Measurements from ENCODE around the gene TNMD. TPM values are rescaled to one million over a fixed set of nuclear protein-coding genes. Genes with fewer than 3 reads are reported as not detected.
"Not testable (repeated sequence)": the region's sequence is repeated elsewhere in the genome, so short reads cannot be mapped to it uniquely, and the experiment has no call there.

Gene TNMD
- total RNA-seq (2012; rRNA removed) = not detected in 2 replicates
- polyA plus RNA-seq (2012; rRNA removed) = not detected in 2 replicates
- not detected in 2 replicates for polyA plus RNA-seq (2012; cell fraction: cytosol; rRNA removed)
- not detected in 2 replicates for polyA plus RNA-seq (2012; cell fraction: nucleus; rRNA removed; ENCODE audit: low replicate concordance)
- Bru-seq, nascent RNA = not detected
- not detected for BruChase-seq, experiment 1, labeled RNA remaining after a 6-hour chase
- BruChase-seq, experiment 2, labeled RNA remaining after a 2-hour chase = not detected
- long read RNA-seq = 0 reads

DNA sequence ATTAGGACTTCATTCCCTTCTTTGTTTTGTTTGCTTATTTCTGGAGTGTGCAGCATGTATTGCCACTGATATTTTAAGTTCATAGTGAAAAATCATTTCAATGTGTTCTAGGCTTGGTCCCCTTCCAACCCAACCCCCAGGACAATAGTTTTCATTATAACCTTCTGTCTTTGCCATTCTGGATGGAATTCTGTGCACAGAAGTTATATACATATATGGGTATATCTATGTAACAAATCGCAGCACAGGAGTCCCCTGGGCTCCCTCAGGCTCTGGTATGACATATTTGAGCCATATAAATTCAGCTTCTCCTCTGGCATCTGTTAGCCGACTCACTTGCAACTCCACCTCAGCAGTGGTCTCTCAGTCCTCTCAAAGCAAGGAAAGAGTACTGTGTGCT lies at the start of gene TNMD:
Gene TNMD (plus strand): TSS at position 326 of the 400 bp plus-strand sequence. CDS start 83 bp downstream, outside the sequence.
- CTCF ChIA-PET = no interaction called here
- intact Hi-C loops (cut with micrococcal nuclease) (no loop called here), dilution Hi-C loops (cut with HindIII; ENCODE audit: low sequenced_read_pairs, unreplicated experiment) (no loop called here), in situ Hi-C loops (cut with MboI; ENCODE audit: low sequenced_read_pairs) (no loop called here)
- Histone ChIP-seq H3K79me1 (ENCODE audit: low read depth in 1 of 2, low read length in 2 of 2) (no peaks in the 10 kb centered on the region), H3K56ac (ENCODE audit: extremely low read depth, insufficient read depth, low read length) (no peak within 1 kb of the TSS), H3K9me3 (ENCODE audit: control insufficient read depth, insufficient read depth, low read length) (no peaks in the 10 kb centered on the region), H3K27me3 (ENCODE audit: control insufficient read depth, insufficient read depth, low read length) (peaks cover 7% of the 10 kb centered on the region), H2AK9ac (replicated peaks; ENCODE audit: low read depth, low read length, poor library complexity) (no peak within 1 kb of the TSS), H3K4ac (ENCODE audit: low read depth, low read length) (no peak within 1 kb of the TSS), H2BK15ac (ENCODE audit: low read depth, low read length) (no peak within 1 kb of the TSS), H2BK20ac (ENCODE audit: low read depth, low read length) (no peak within 1 kb of the TSS), H2BK5ac (ENCODE audit: low read depth, low read length, poor library complexity, severe bottlenecking) (no peak within 1 kb of the TSS), H3K23ac (ENCODE audit: low read depth, low read length) (no peak within 1 kb of the TSS), H3K9me1 (ENCODE audit: insufficient read depth, low read length) (no peaks in the 10 kb centered on the region), H3K4me1 (ENCODE audit: control insufficient read depth, insufficient read depth, low read length) (no peaks in the 10 kb centered on the region), H4K8ac (ENCODE audit: low read depth in 2 of 2, low read length in 2 of 2) (no peak within 1 kb of the TSS), H3K9ac (ENCODE audit: low read depth, low read length) (no peak within 1 kb of the TSS), H3K27ac (ENCODE audit: insufficient read depth, low read length) (no peak within 1 kb of the TSS), H2AK5ac (ENCODE audit: low read depth, low read length) (no peak within 1 kb of the TSS), H2AFZ (replicated peaks; ENCODE audit: low read length, poor library complexity) (no peak within 1 kb of the TSS), H4K5ac (ENCODE audit: low read depth, low read length) (no peak within 1 kb of the TSS), H4K91ac (ENCODE audit: insufficient read depth, low read depth, low read length) (no peak within 1 kb of the TSS), H3K36me3 (ENCODE audit: control insufficient read depth, insufficient read depth, low read length) (no peaks in the 10 kb centered on the region), H3K4me3 (ENCODE audit: insufficient read depth, low read depth, low read length) (no peak within 1 kb of the TSS), H3K14ac (replicated peaks; ENCODE audit: low read depth, low read length) (no peak within 1 kb of the TSS), H3K4me2 (ENCODE audit: low read depth, low read length) (no peak within 1 kb of the TSS), H4K20me1 (ENCODE audit: insufficient read depth, low read length) (no peaks in the 10 kb centered on the region), H3K18ac (ENCODE audit: low read depth, low read length) (no peak within 1 kb of the TSS), H2BK120ac (ENCODE audit: low read depth, low read length) (no peak within 1 kb of the TSS)
- 0% methylated on average over 1 of the region's 2 CpGs; no CpG with 5 or more reads in 1 of the 2 experiments for WGBS, 2 experiments (ENCODE audit: extremely low coverage in 2 of 2, insufficient read length in 1 of 2)
- POLR2A ChIA-PET (ENCODE audit: unreplicated experiment) = no interaction called here
- no TSS peak for BruUV-seq (replicated peaks)
- no peak for TF ChIP-seq NFE2L2 (IDR thresholded peaks at IDR 0.05; ENCODE audit: low read depth, low read length)
- no peak for TF ChIP-seq USF2 (IDR thresholded peaks at IDR 0.05; ENCODE audit: low read depth, low read length)
- no peak for TF ChIP-seq RAD21 (IDR thresholded peaks at IDR 0.05; ENCODE audit: low read length)
- no peak for TF ChIP-seq CHD1 (IDR thresholded peaks at IDR 0.05; ENCODE audit: low read depth, low read length)
- no peak for TF ChIP-seq SMC3 (IDR thresholded peaks at IDR 0.05; ENCODE audit: low read depth, low read length)
- no peak for TF ChIP-seq BHLHE40 (IDR thresholded peaks at IDR 0.05; ENCODE audit: low read depth, low read length)
- no peak for ATAC-seq (ENCODE audit: low read depth)
- no peak for DNase-seq

DNA sequence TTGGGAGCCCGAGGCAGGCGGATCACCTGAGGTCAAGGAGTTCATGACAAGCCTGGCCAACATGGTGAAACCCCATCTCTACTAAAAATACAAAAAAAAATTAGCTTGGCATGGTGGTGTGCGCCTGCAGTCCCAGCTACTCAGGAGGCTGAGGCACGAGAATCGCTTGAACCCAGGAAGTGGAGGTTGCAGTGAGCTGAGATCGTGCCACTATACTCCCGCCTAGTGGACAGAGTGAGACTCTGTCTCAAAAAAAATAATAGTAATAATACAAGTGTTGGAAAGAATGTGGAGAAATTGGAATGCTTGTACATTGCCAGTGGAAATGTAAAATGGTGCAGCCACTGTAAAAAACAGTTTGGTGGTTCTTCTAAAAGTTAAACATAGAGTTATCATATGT lies 19.2 kb upstream of the TNMD start:
- H3K56ac ChIP-seq (ENCODE audit: extremely low read depth, insufficient read depth, low read length); intact Hi-C loops (cut with micrococcal nuclease); H4K8ac ChIP-seq (ENCODE audit: low read depth in 2 of 2, low read length in 2 of 2); POLR2A ChIA-PET (ENCODE audit: unreplicated experiment); H2BK5ac ChIP-seq (ENCODE audit: low read depth, low read length, poor library complexity, severe bottlenecking); H2AK9ac ChIP-seq (replicated peaks; ENCODE audit: low read depth, low read length, poor library complexity); BruUV-seq (replicated peaks); H3K23ac ChIP-seq (ENCODE audit: low read depth, low read length); H3K36me3 ChIP-seq (ENCODE audit: control insufficient read depth, insufficient read depth, low read length); H3K4me1 ChIP-seq (ENCODE audit: control insufficient read depth, insufficient read depth, low read length); H3K79me1 ChIP-seq (ENCODE audit: low read depth in 1 of 2, low read length in 2 of 2); H2BK15ac ChIP-seq (ENCODE audit: low read depth, low read length); H2AFZ ChIP-seq (replicated peaks; ENCODE audit: low read length, poor library complexity); H3K4me3 ChIP-seq (ENCODE audit: insufficient read depth, low read depth, low read length); CTCF ChIA-PET; H4K20me1 ChIP-seq (ENCODE audit: insufficient read depth, low read length); H3K4ac ChIP-seq (ENCODE audit: low read depth, low read length); ATAC-seq (ENCODE audit: low read depth); H2BK20ac ChIP-seq (ENCODE audit: low read depth, low read length); H3K27ac ChIP-seq (ENCODE audit: insufficient read depth, low read length); H3K14ac ChIP-seq (replicated peaks; ENCODE audit: low read depth, low read length); H3K4me2 ChIP-seq (ENCODE audit: low read depth, low read length); H3K9ac ChIP-seq (ENCODE audit: low read depth, low read length); in situ Hi-C loops (cut with MboI; ENCODE audit: low sequenced_read_pairs); H3K18ac ChIP-seq (ENCODE audit: low read depth, low read length); H4K5ac ChIP-seq (ENCODE audit: low read depth, low read length); H3K9me1 ChIP-seq (ENCODE audit: insufficient read depth, low read length); H3K9me3 ChIP-seq (ENCODE audit: control insufficient read depth, insufficient read depth, low read length); H2AK5ac ChIP-seq (ENCODE audit: low read depth, low read length); H4K91ac ChIP-seq (ENCODE audit: insufficient read depth, low read depth, low read length); H3K27me3 ChIP-seq (ENCODE audit: control insufficient read depth, insufficient read depth, low read length); dilution Hi-C loops (cut with HindIII; ENCODE audit: low sequenced_read_pairs, unreplicated experiment); H2BK120ac ChIP-seq (ENCODE audit: low read depth, low read length); DNase-seq: not testable (repeated sequence)
- no CpG with 5 or more reads among the region's 7 CpGs for WGBS, 2 experiments (ENCODE audit: extremely low coverage in 2 of 2, insufficient read length in 1 of 2)

All from IMR-90 (cell line).